CD14-positive monocyte (primary cell): Measurements from ENCODE around the gene APIP. TPM values are rescaled to one million over a fixed set of nuclear protein-coding genes. Genes with fewer than 3 reads are reported as not detected.

Experiments used
- DNase-seq, 3 donors: peaks; one replicate each; pipeline ENCODE4 v3.0.0-alpha.2; 2011 to 2022
- H2AFZ ChIP-seq: 2 replicates; pipeline ENCODE4 v1.6.0; 2012; ENCODE audit warnings: mild to moderate bottlenecking, low read depth, low read length, inconsistent platforms; ENCODE audit not compliant: insufficient read depth, poor library complexity, severe bottlenecking
- H3K27ac ChIP-seq, 2 donors: 1 replicate in 1 of 2; 2 replicates in 1 of 2; pipeline ENCODE4 v1.5.1; 2012 to 2013; ENCODE audit warnings: low read length in 2 of 2, control low read depth in 1 of 2, inconsistent platforms in 1 of 2, low read depth in 1 of 2, mild to moderate bottlenecking in 1 of 2
- H3K27me3 ChIP-seq, 2 donors: one replicate each; pipeline versions ENCODE4 v1.6.0 to v1.6.1; 2011 to 2013; ENCODE audit warnings: low read length in 2 of 2; ENCODE audit not compliant: control insufficient read depth in 2 of 2, insufficient read depth in 2 of 2
- H3K36me3 ChIP-seq, 2 donors: replicated peaks in 1 of 2; 1 replicate in 1 of 2; 2 replicates in 1 of 2; pipeline versions ENCODE4 v1.5.1 to v1.6.1; 2012 to 2013; ENCODE audit warnings: low read length in 2 of 2, control low read depth in 1 of 2, inconsistent platforms in 1 of 2, mild to moderate bottlenecking in 1 of 2; ENCODE audit not compliant: insufficient read depth in 2 of 2, control insufficient read depth in 1 of 2
- H3K4me1 ChIP-seq, 2 donors: 1 replicate in 1 of 2; 2 replicates in 1 of 2; pipeline versions ENCODE4 v1.5.1 to v1.6.1; 2012 to 2013; ENCODE audit warnings: low read length in 2 of 2, control low read depth in 1 of 2, inconsistent platforms in 1 of 2, mild to moderate bottlenecking in 1 of 2, moderate library complexity in 1 of 2; ENCODE audit not compliant: insufficient read depth in 2 of 2, control insufficient read depth in 1 of 2
- H3K4me2 ChIP-seq: replicated peaks from 2 replicates; pipeline ENCODE3; 2012; ENCODE audit warnings: low read length, moderate library complexity, mild to moderate bottlenecking; ENCODE audit not compliant: poor library complexity, severe bottlenecking; ENCODE audit errors: extremely low read depth
- H3K4me3 ChIP-seq, 3 experiments: fragments of 200-600 bp in 1 of 3; sonication (generic) in 1 of 3; replicated peaks in 1 of 3; 1 replicate in 2 of 3; 2 replicates in 1 of 3; pipeline ENCODE4 v1.5.1; 2011 to 2013; ENCODE audit warnings: low read length in 3 of 3, mild to moderate bottlenecking in 3 of 3, control low read depth in 2 of 3, low read depth in 2 of 3, inconsistent platforms in 1 of 3, moderate library complexity in 1 of 3
- H3K79me2 ChIP-seq: 2 replicates; pipeline ENCODE4 v1.6.0; 2012; ENCODE audit warnings: mild to moderate bottlenecking, control low read depth, inconsistent platforms, low read length, moderate library complexity; ENCODE audit not compliant: insufficient read depth
- H3K9ac ChIP-seq: 2 replicates; pipeline ENCODE4 v1.6.0; 2017; ENCODE audit warnings: low read length, mild to moderate bottlenecking; ENCODE audit not compliant: insufficient read depth, poor library complexity, severe bottlenecking
- H3K9me3 ChIP-seq, 2 donors: replicated peaks in 1 of 2; 1 replicate in 1 of 2; 2 replicates in 1 of 2; pipeline versions ENCODE4 v1.5.1 to v1.6.1; 2012 to 2013; ENCODE audit warnings: low read length in 2 of 2, control low read depth in 1 of 2; ENCODE audit not compliant: control insufficient read depth in 1 of 2, insufficient read depth in 1 of 2
- H4K20me1 ChIP-seq: 2 replicates; pipeline ENCODE4 v1.6.0; 2012; ENCODE audit warnings: mild to moderate bottlenecking, low read length, control low read depth, moderate library complexity; ENCODE audit not compliant: insufficient read depth
- H3K27ac Mint-ChIP-seq, 7 donors: one replicate each; pipeline ENCODE4 v1.8.0; 2020; ENCODE audit warnings: mild to moderate bottlenecking in 7 of 7, mixed read lengths in 7 of 7, moderate library complexity in 6 of 7, inconsistent platforms in 2 of 7
- H3K27me3 Mint-ChIP-seq, 3 donors: one replicate each; pipeline ENCODE4 v1.8.0; 2021 to 2022; ENCODE audit warnings: low read depth in 3 of 3, mild to moderate bottlenecking in 3 of 3, mixed read lengths in 3 of 3, moderate library complexity in 3 of 3, inconsistent platforms in 1 of 3
- H3K36me3 Mint-ChIP-seq, 2 donors: one replicate each; pipeline ENCODE4 v1.8.0; 2020; ENCODE audit warnings: mixed read lengths in 2 of 2, inconsistent platforms in 1 of 2, mild to moderate bottlenecking in 1 of 2
- H3K4me1 Mint-ChIP-seq: one replicate; pipeline ENCODE4 v1.8.0; 2020; ENCODE audit warnings: mild to moderate bottlenecking, mixed read lengths
- H3K4me3 Mint-ChIP-seq, 2 donors: one replicate each; pipeline ENCODE4 v1.8.0; 2020; ENCODE audit warnings: mild to moderate bottlenecking in 2 of 2, mixed read lengths in 2 of 2, moderate library complexity in 1 of 2
- H3K9me3 Mint-ChIP-seq, 7 donors: one replicate each; pipeline ENCODE4 v1.8.0; 2020 to 2022; ENCODE audit warnings: mixed read lengths in 7 of 7, mild to moderate bottlenecking in 6 of 7, moderate library complexity in 6 of 7, inconsistent platforms in 2 of 7
- WGBS: methylation state at CpG from one replicate; pipeline ENCODE4 v1.1.5; 2013; ENCODE audit warnings: missing lambda C conversion rate; ENCODE audit not compliant: insufficient coverage; 5-methylcytosine and 5-hydroxymethylcytosine counted together
- intact Hi-C, 2 donors: fragments of 100-400 bp; cut with micrococcal nuclease; formaldehyde crosslinking; loops; one replicate each; pipeline versions ENCODE4 v1.15.0 to v1.15.1; 2023
- polyA plus RNA-seq, 3 donors: library from polyadenylated mRNA; depleted of rRNA in 1 of 3; unstranded in 2 of 3; stranded (reverse) in 1 of 3; fragments of 300-500 nt in 2 of 3; fragments of >200 nt in 1 of 3; fragmentation: Illumina TruSeq in 2 of 3; gene quantifications; 1 replicate in 2 of 3; 2 replicates in 1 of 3; pipeline ENCODE4 v1.2.3, GENCODE V29; 2012 to 2021
- TF ChIP-seq, protein P1 (sequence below): fragments of 200-600 bp; IDR thresholded peaks from one replicate; pipeline ENCODE4 v1.8.0; 2022; ENCODE audit warnings: antibody characterized with exemption, mild to moderate bottlenecking

APIP gene
- polyA plus RNA-seq, 3 donors = 16.3 to 25.4 (median 22.9) TPM

DNA sequence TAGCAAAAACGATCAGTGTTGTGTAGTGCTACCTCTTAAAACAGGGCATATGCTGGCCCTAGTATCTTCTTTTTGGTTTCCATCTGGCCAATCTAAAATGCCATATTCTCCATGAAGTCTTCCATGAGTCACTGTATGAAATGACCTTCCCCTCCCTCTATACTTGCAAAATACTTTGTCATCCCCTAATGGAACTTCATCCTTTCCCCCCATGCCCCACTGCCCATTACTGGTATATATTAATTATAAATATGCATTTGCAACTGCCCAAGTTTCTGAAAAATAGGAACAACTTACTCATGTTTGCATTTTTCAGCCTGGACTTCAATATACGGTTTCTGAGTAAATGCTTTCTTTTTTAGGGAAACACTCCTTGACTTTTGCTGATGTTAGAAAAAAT, 4.5 kb downstream of the APIP start:
- Mint-ChIP-seq H3K27me3 (no peaks in the 10 kb centered on the region), H3K36me3 (peaks cover 16 to 25% of the 10 kb centered on the region in 2 donors), H3K9me3 (peaks cover 0 to 9% (median 0%) of the 10 kb centered on the region in 7 donors), H3K4me1 (peaks cover 12% of the 10 kb centered on the region), H3K4me3 (no peak overlapping the region), H3K27ac (no peak overlapping the region)
- H3K36me3 ChIP-seq = no peaks in the 10 kb centered on the region
- no peak overlapping the region for H3K4me2 ChIP-seq
- H2AFZ ChIP-seq = no peak overlapping the region
- 89% methylated on average over 1 of the region's 2 CpGs for WGBS
- H3K9me3 ChIP-seq = peaks cover 0 to 2% of the 10 kb centered on the region in 2 donors
- H3K4me1 ChIP-seq = peaks cover 22 to 29% of the 10 kb centered on the region in 2 donors
- TF ChIP-seq, protein P1, sequence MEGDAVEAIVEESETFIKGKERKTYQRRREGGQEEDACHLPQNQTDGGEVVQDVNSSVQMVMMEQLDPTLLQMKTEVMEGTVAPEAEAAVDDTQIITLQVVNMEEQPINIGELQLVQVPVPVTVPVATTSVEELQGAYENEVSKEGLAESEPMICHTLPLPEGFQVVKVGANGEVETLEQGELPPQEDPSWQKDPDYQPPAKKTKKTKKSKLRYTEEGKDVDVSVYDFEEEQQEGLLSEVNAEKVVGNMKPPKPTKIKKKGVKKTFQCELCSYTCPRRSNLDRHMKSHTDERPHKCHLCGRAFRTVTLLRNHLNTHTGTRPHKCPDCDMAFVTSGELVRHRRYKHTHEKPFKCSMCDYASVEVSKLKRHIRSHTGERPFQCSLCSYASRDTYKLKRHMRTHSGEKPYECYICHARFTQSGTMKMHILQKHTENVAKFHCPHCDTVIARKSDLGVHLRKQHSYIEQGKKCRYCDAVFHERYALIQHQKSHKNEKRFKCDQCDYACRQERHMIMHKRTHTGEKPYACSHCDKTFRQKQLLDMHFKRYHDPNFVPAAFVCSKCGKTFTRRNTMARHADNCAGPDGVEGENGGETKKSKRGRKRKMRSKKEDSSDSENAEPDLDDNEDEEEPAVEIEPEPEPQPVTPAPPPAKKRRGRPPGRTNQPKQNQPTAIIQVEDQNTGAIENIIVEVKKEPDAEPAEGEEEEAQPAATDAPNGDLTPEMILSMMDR = no peak
- no peak overlapping the region for H3K27ac ChIP-seq
- DNase-seq = no peak
- intact Hi-C loops = no loop called here
- no peak overlapping the region for H3K4me3 ChIP-seq
- H3K79me2 ChIP-seq = peaks cover 74% of the 10 kb centered on the region
- H3K9ac ChIP-seq = no peak overlapping the region
- no peaks in the 10 kb centered on the region for H4K20me1 ChIP-seq
- H3K27me3 ChIP-seq = no peaks in the 10 kb centered on the region

DNA sequence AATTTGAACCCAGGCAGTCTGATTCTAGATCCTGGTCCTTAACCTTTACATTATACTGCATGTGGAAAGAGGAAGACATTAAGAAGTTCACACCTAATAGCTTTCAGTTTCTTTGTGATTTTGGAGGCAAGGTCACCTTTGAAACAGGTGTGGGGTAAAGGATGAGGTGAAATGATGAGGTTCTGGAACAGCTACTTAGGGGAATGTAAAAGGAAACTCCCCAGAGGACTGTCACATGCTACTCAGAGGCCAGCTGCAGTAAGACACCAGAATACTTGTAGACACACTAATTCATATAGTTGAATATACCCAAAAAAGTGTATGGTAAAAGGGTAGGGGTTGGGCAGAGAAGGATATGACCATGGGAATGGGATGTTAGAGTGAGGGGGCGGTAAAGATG, 5.4 kb downstream of the APIP start:
- no peak overlapping the region for H3K4me3 Mint-ChIP-seq
- Histone ChIP-seq H3K36me3 (no peaks in the 10 kb centered on the region), H3K9ac (no peak overlapping the region), H4K20me1 (peaks cover 3% of the 10 kb centered on the region), H3K79me2 (peaks cover 82% of the 10 kb centered on the region), H3K27me3 (no peaks in the 10 kb centered on the region), H3K4me1 (peaks cover 22 to 27% of the 10 kb centered on the region in 2 donors), H2AFZ (no peak overlapping the region), H3K27ac (no peak overlapping the region), H3K4me2 (no peak overlapping the region), H3K4me3 (no peak overlapping the region), H3K9me3 (peaks cover 0 to 2% of the 10 kb centered on the region in 2 donors)
- H3K36me3 Mint-ChIP-seq = peaks cover 17 to 25% of the 10 kb centered on the region in 2 donors
- no CpG with 5 or more reads among the region's 1 CpG for WGBS
- TF ChIP-seq, protein P1 = no peak
- DNase-seq = no peak
- peaks cover 11% of the 10 kb centered on the region for H3K4me1 Mint-ChIP-seq
- H3K9me3 Mint-ChIP-seq = peaks cover 0 to 9% (median 0%) of the 10 kb centered on the region in 7 donors
- intact Hi-C loops = no loop called here
- H3K27me3 Mint-ChIP-seq = no peaks in the 10 kb centered on the region
- no peak overlapping the region for H3K27ac Mint-ChIP-seq
